ENCODE results near the gene P4HA2.

- TF ChIP-seq CTCF (IDR thresholded peaks at IDR 0.05) (no peak), POLR2A (IDR thresholded peaks at IDR 0.05) (no peak)
Measured at GRCh38 chr5:132156413-132156812, 71.2 kb downstream of the P4HA2 start.

Measured in testis (tissue), 2 donors.